ENCODE measurements around the gene KCNH6. TPM values are rescaled to one million over a fixed set of nuclear protein-coding genes. Genes with fewer than 3 reads are reported as not detected.

Gene KCNH6
- total and polyA plus RNA-seq, 9 of the 15 experiments (the other 6 are each of a cell fraction or from before 2014, with no cell fraction given), result not detected

GRCh38 chr17:63515426-63515825 is 7.7 kb upstream of the KCNH6 start:
- Histone ChIP-seq H3K9me3 (replicated peaks; ENCODE audit: control insufficient read depth, insufficient read depth, low read depth, low read length) (no peaks in the 10 kb centered on the region), H3K4me2 (ENCODE audit: insufficient read depth, low read length) (no peak overlapping the region), H3K4me3 (no peak overlapping the region), H2AFZ (ENCODE audit: low read depth, low read length) (no peak overlapping the region), H3K27ac (ENCODE audit: extremely low read depth, low read depth, low read length) (no peak overlapping the region), H3K9ac (ENCODE audit: insufficient read depth in 1 of 2, low read depth in 2 of 2, low read length in 2 of 2) (no peak overlapping the region), H3K36me3 (ENCODE audit: control insufficient read depth, insufficient read depth, low read length) (no peaks in the 10 kb centered on the region), H4K20me1 (replicated peaks; ENCODE audit: control insufficient read depth, insufficient read depth, low read length) (0 out of 2 replicates have a peak, but pooled peaks cover 5% of the 10 kb centered on the region), H3K27me3 (ENCODE audit: control insufficient read depth in 2 of 2, insufficient read depth in 2 of 2, low read length in 2 of 2) (peaks cover 24 to 45% of the 10 kb centered on the region in 2 experiments; a peak in 4 of 5 replicates), H3K79me2 (ENCODE audit: control insufficient read depth, insufficient read depth, low read length) (no peaks in the 10 kb centered on the region), H3K9me1 (ENCODE audit: control insufficient read depth, insufficient read depth, low read length) (no peaks in the 10 kb centered on the region), H3K4me1 (replicated peaks in 1 of 2; ENCODE audit: control insufficient read depth in 2 of 2, insufficient read depth in 2 of 2, low read length in 2 of 2) (no peaks in the 10 kb centered on the region; a peak in 1 of 5 replicates)
- WGBS (ENCODE audit: insufficient coverage, low coverage, missing lambda C conversion rate), result 0% methylated on average over 1 of the region's 1 CpG
- no peak for DNase-seq (ENCODE audit: extremely low read depth in 1 of 4, low spot score in 3 of 4)
- no peak for FAIRE-seq
- ChIA-PET POLR2A (no interaction called here), CTCF (ENCODE audit: low intra/inter-chr PET ratio) (interaction anchor here (0.6 kb wide), 1 partner anchor 584 kb away, joined by 3 read pairs; no protein-coding TSS in a partner anchor)
- BruUV-seq (replicated peaks), result no TSS peak
- intact Hi-C loops (cut with micrococcal nuclease) (no loop called here), in situ Hi-C loops (cut with MboI) (no loop called here)
- TF ChIP-seq ARNT (IDR thresholded peaks at IDR 0.05), result no peak
- TF ChIP-seq PBX2 (CRISPR knock-in tag; IDR thresholded peaks at IDR 0.05; ENCODE audit: low read depth), result no peak
- TF ChIP-seq PBX2 (tag; conservative IDR thresholded peaks at IDR 0.05; ENCODE audit: low read depth), result no peak
- no peak for TF ChIP-seq MAX (CRISPR knock-in tag; IDR thresholded peaks at IDR 0.05)
- TF ChIP-seq ZNF41 (CRISPR knock-in tag; conservative IDR thresholded peaks at IDR 0.05), result no peak
- no peak for TF ChIP-seq JUN (IDR thresholded peaks at IDR 0.05; ENCODE audit: borderline replicate concordance, low read depth, low read length)
- no peak for TF ChIP-seq JUN (CRISPR knock-in tag; IDR thresholded peaks at IDR 0.05; ENCODE audit: borderline replicate concordance)
- TF ChIP-seq HINFP (tag; conservative IDR thresholded peaks at IDR 0.05; ENCODE audit: low read depth), result no peak
- no peak for TF ChIP-seq AFF1 (IDR thresholded peaks at IDR 0.05; ENCODE audit: low read depth in 1 of 2, partially characterized antibody in 2 of 2)
- TF ChIP-seq PHB (CRISPR knock-in tag; IDR thresholded peaks at IDR 0.05), result no peak
- no peak for TF ChIP-seq PKNOX1 (IDR thresholded peaks at IDR 0.05)
- no peak for TF ChIP-seq CBX3 (IDR thresholded peaks at IDR 0.05; ENCODE audit: borderline replicate concordance in 1 of 2, low read length in 2 of 2)
- no peak for TF ChIP-seq RFX1 (IDR thresholded peaks at IDR 0.05)
- ATAC-seq, result no peak
